OCI-LY1 (cell line): ENCODE data around the gene FAM8A1.

ENCODE experiments used
- EZH2 ChIP-seq: fragments of 200-600 bp; sonication (generic), shearing (Covaris generic); IDR thresholded peaks from 2 replicates; pipeline ENCODE4 v1.8.0; 2017; ENCODE audit warnings: borderline replicate concordance, mixed run types, mild to moderate bottlenecking, antibody characterized with exemption, low read length, moderate library complexity, mixed read lengths
- TF ChIP-seq, protein P1 (sequence below): fragments of 200-600 bp; sonication (generic), shearing (Covaris generic); IDR thresholded peaks from 2 replicates; pipeline ENCODE4 v1.5.1; 2017; ENCODE audit warnings: mild to moderate bottlenecking, antibody characterized with exemption, low read length, moderate library complexity, mixed read lengths

DNA sequence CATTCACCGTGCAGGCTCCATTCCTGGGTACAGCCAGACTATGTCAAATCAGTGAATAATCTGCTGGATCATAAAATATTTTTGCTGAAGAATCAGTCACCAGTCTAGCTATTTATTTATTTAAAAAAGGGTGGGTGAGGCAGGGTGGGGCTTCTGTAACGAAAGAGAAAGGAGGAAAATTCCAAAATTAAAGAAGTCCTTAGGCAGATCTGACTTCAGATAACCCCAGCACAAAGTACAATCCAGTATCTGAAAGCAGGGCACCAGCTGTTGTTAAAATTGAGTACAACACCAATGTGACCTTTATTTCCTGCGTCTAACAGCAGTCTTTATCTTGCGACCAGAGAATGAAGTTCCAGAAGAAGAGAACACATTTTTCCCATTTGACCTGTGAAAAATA lies 15.7 kb downstream of the FAM8A1 start:
- TF ChIP-seq, protein P1, sequence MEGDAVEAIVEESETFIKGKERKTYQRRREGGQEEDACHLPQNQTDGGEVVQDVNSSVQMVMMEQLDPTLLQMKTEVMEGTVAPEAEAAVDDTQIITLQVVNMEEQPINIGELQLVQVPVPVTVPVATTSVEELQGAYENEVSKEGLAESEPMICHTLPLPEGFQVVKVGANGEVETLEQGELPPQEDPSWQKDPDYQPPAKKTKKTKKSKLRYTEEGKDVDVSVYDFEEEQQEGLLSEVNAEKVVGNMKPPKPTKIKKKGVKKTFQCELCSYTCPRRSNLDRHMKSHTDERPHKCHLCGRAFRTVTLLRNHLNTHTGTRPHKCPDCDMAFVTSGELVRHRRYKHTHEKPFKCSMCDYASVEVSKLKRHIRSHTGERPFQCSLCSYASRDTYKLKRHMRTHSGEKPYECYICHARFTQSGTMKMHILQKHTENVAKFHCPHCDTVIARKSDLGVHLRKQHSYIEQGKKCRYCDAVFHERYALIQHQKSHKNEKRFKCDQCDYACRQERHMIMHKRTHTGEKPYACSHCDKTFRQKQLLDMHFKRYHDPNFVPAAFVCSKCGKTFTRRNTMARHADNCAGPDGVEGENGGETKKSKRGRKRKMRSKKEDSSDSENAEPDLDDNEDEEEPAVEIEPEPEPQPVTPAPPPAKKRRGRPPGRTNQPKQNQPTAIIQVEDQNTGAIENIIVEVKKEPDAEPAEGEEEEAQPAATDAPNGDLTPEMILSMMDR = no peak
- no peak for TF ChIP-seq EZH2
